Keratinocyte (primary cell): ENCODE results near the gene UGT1A10. TPM values are rescaled to one million over a fixed set of nuclear protein-coding genes. Genes with fewer than 3 reads are reported as not detected.
A peak's percentile ranks its signal among the peaks of the same experiment; 100 is the strongest.

Experiments
- DNase-seq: peaks from one replicate; pipeline ENCODE4 v3.0.0-alpha.2; 2011; ENCODE audit warnings: low read depth, missing footprints, low spot score
- FAIRE-seq: peaks from 2 replicates; lab custom pipeline; 2011; peaks lifted over from hg19 to GRCh38; lab: Jason Lieb, UNC
- H2AFZ ChIP-seq: 2 replicates; pipeline ENCODE4 v1.6.0; 2012; ENCODE audit warnings: low read length, control low read depth, inconsistent platforms; ENCODE audit not compliant: control insufficient read depth
- H3K27ac ChIP-seq: 2 replicates; pipeline ENCODE4 v1.5.1; 2011; ENCODE audit warnings: low read length; ENCODE audit not compliant: control insufficient read depth, insufficient read depth
- H3K27me3 ChIP-seq: 3 replicates; pipeline ENCODE4 v1.6.0; 2011; ENCODE audit warnings: low read length; ENCODE audit not compliant: control insufficient read depth, insufficient read depth; ENCODE audit errors: extremely low read depth
- H3K36me3 ChIP-seq, 2 experiments: 2 replicates in 1 of 2; 3 replicates in 1 of 2; pipeline ENCODE4 v1.5.1; 2011; ENCODE audit warnings: low read length in 2 of 2, mild to moderate bottlenecking in 1 of 2; ENCODE audit not compliant: control insufficient read depth in 2 of 2, insufficient read depth in 2 of 2; ENCODE audit errors: extremely low read depth in 1 of 2
- H3K4me1 ChIP-seq: 3 replicates; pipeline ENCODE4 v1.5.1; 2011; ENCODE audit warnings: low read length; ENCODE audit not compliant: control insufficient read depth, insufficient read depth; ENCODE audit errors: extremely low read depth
- H3K4me2 ChIP-seq: 3 replicates; pipeline ENCODE4 v1.6.0; 2011; ENCODE audit warnings: low read depth, low read length; ENCODE audit not compliant: control insufficient read depth, insufficient read depth; ENCODE audit errors: extremely low read depth
- H3K4me3 ChIP-seq, 3 experiments: fragments of 200-600 bp in 1 of 3; sonication (generic) in 1 of 3; 2 replicates in 2 of 3; 3 replicates in 1 of 3; pipeline ENCODE4 v1.5.1; 2011 to 2016; ENCODE audit warnings: low read length in 3 of 3, mild to moderate bottlenecking in 3 of 3, control low read depth in 2 of 3, inconsistent platforms in 1 of 3, low read depth in 1 of 3, mixed read lengths in 1 of 3, mixed run types in 1 of 3, moderate library complexity in 1 of 3; ENCODE audit not compliant: control insufficient read depth in 2 of 3, insufficient read depth in 2 of 3; ENCODE audit errors: extremely low read depth in 1 of 3
- H3K79me2 ChIP-seq: 2 replicates; pipeline ENCODE4 v1.6.0; 2012; ENCODE audit warnings: low read length; ENCODE audit not compliant: control insufficient read depth, insufficient read depth
- H3K9ac ChIP-seq: 3 replicates; pipeline ENCODE4 v1.6.0; 2011; ENCODE audit warnings: low read length; ENCODE audit not compliant: control insufficient read depth, insufficient read depth; ENCODE audit errors: extremely low read depth
- H3K9me1 ChIP-seq: 3 replicates; pipeline ENCODE4 v1.6.0; 2011; ENCODE audit warnings: low read length; ENCODE audit not compliant: control insufficient read depth, insufficient read depth; ENCODE audit errors: extremely low read depth
- H3K9me3 ChIP-seq: 2 replicates; pipeline ENCODE4 v1.5.1; 2012; ENCODE audit warnings: low read depth, low read length; ENCODE audit not compliant: control insufficient read depth
- H4K20me1 ChIP-seq: 3 replicates; pipeline ENCODE4 v1.6.0; 2011; ENCODE audit warnings: low read length; ENCODE audit not compliant: control insufficient read depth, insufficient read depth; ENCODE audit errors: extremely low read depth
- CTCF ChIP-seq, 3 experiments: IDR thresholded peaks in 1 of 3; conservative IDR thresholded peaks in 1 of 3; optimal IDR thresholded peaks in 1 of 3; 2 replicates in 2 of 3; 3 replicates in 1 of 3; pipeline versions ENCODE3 to v1.5.1; 2011; ENCODE audit warnings: low read length in 3 of 3, mild to moderate bottlenecking in 3 of 3, moderate library complexity in 2 of 3, control low read depth in 1 of 3, inconsistent platforms in 1 of 3; ENCODE audit not compliant: insufficient read depth in 2 of 3; ENCODE audit errors: extremely low read depth in 1 of 3
- EZH2 ChIP-seq: IDR thresholded peaks from one replicate; pipeline ENCODE4 v1.6.1; 2012; ENCODE audit warnings: inconsistent platforms, mild to moderate bottlenecking, low read length, moderate library complexity
- dilution Hi-C: fragments of 300-500 bp; cut with MboI; formaldehyde crosslinking; loops from one replicate; pipeline ENCODE4 v1.7.0; 2020; ENCODE audit warnings: low sequenced_read_pairs; ENCODE audit not compliant: extremely low pct_ligation_motif_present
- polyA plus RNA-seq, 5 experiments: library from polyadenylated mRNA; depleted of rRNA in 3 of 5; stranded (reverse) in 3 of 5; stranded (forward) in 1 of 5; unstranded in 1 of 5; fragments of >200 nt; gene quantifications; 1 replicate in 1 of 5; 2 replicates in 3 of 5; 3 replicates in 1 of 5; pipeline versions ENCODE4 v1.2.1 to v1.2.3, GENCODE V29; 2011 to 2012; ENCODE audit warnings: missing spikeins in 2 of 5, low read depth in 1 of 5, low replicate concordance in 1 of 5

The UGT1A10 gene
- polyA plus RNA-seq, 1 donor (not counting 4 experiments of a cell fraction or from before 2014, with no cell fraction given): 2.0 TPM

- Histone ChIP-seq H3K9me1 (no peaks in the 10 kb centered on the region), H3K4me3 (no peak overlapping the region), H3K4me2 (no peak overlapping the region), H3K9me3 (no peaks in the 10 kb centered on the region), H2AFZ (no peak overlapping the region), H3K79me2 (peaks cover 43% of the 10 kb centered on the region), H3K27me3 (no peaks in the 10 kb centered on the region), H4K20me1 (no peaks in the 10 kb centered on the region), H3K36me3 (peaks cover 0 to 8% of the 10 kb centered on the region in 2 experiments), H3K9ac (no peak overlapping the region), H3K4me1 (peaks cover 31% of the 10 kb centered on the region), H3K27ac (no peak overlapping the region)
- dilution Hi-C loops: no loop called here
- TF ChIP-seq CTCF (optimal IDR thresholded peaks at IDR 0.05 in 1 of 3, IDR thresholded peaks at IDR 0.05 in 1 of 3, conservative IDR thresholded peaks at IDR 0.05 in 1 of 3; ENCODE audit: extremely low read depth in 1 of 3, insufficient read depth in 2 of 3, low read length in 3 of 3) (no peak), EZH2 (no peak)
- DNase-seq (no peak), FAIRE-seq (no peak)
Measured at GRCh38 chr2:233702238-233702637, 66.0 kb downstream of the UGT1A10 start.

GRCh38 chr2:233705911-233706506 lies 69.8 kb downstream of the UGT1A10 start:
- Histone ChIP-seq H3K27me3 (no peaks in the 10 kb centered on the region), H3K36me3 (no peaks in the 10 kb centered on the region), H3K4me3 (no peak overlapping the region), H4K20me1 (no peaks in the 10 kb centered on the region), H3K9me3 (no peaks in the 10 kb centered on the region), H3K9me1 (no peaks in the 10 kb centered on the region), H3K4me1 (peaks cover 34% of the 10 kb centered on the region), H3K4me2 (peak overlapping the region; percentile 36), H3K79me2 (peaks cover 43% of the 10 kb centered on the region), H3K27ac (peak overlapping the region; percentile 59), H3K9ac (peak overlapping the region; percentile 8), H2AFZ (no peak overlapping the region)
- DNase-seq: no peak
- no peak for FAIRE-seq
- dilution Hi-C loops: no loop called here
- no peak for TF ChIP-seq CTCF (optimal IDR thresholded peaks at IDR 0.05 in 1 of 3, IDR thresholded peaks at IDR 0.05 in 1 of 3, conservative IDR thresholded peaks at IDR 0.05 in 1 of 3; ENCODE audit: extremely low read depth in 1 of 3, insufficient read depth in 2 of 3, low read length in 3 of 3)
- no peak for TF ChIP-seq EZH2
